SU-DHL-6 (cell line): ENCODE data around the gene PRKCA.

ENCODE experiments used
- EZH2phosphoT487 ChIP-seq: fragments of 200-600 bp; sonication (generic), shearing (Covaris generic); conservative IDR thresholded peaks from 2 replicates; pipeline ENCODE4 v1.6.1; 2018; ENCODE audit warnings: mild to moderate bottlenecking, antibody characterized with exemption, low read length, moderate library complexity, mixed read lengths
- TF ChIP-seq, protein P1 (sequence below): fragments of 200-600 bp; sonication (generic); IDR thresholded peaks from one replicate; pipeline ENCODE4 v1.5.1; 2017; ENCODE audit warnings: antibody characterized with exemption, mild to moderate bottlenecking, low read length, moderate library complexity; ENCODE audit not compliant: insufficient read depth, poor library complexity, severe bottlenecking

DNA sequence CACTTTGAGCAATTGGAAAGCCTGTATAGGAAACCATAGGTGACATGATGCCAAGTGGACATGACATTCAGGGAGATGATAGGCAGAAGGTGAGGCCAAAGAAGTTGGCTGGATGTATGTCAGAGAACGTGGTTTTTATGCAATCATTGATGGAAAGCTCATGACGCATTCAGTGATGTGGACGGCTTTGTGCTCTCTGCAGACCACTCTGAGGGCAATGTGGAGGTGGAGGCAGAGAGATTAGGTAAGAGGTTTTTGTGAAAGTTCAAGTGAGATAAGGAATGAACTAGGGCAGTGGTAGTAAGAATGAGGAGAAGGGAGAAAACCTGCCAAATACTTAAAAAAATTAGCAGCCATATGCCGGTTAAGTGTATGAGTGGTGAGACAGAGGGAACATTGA, 99.0 kb downstream of the PRKCA start:
- TF ChIP-seq, protein P1, sequence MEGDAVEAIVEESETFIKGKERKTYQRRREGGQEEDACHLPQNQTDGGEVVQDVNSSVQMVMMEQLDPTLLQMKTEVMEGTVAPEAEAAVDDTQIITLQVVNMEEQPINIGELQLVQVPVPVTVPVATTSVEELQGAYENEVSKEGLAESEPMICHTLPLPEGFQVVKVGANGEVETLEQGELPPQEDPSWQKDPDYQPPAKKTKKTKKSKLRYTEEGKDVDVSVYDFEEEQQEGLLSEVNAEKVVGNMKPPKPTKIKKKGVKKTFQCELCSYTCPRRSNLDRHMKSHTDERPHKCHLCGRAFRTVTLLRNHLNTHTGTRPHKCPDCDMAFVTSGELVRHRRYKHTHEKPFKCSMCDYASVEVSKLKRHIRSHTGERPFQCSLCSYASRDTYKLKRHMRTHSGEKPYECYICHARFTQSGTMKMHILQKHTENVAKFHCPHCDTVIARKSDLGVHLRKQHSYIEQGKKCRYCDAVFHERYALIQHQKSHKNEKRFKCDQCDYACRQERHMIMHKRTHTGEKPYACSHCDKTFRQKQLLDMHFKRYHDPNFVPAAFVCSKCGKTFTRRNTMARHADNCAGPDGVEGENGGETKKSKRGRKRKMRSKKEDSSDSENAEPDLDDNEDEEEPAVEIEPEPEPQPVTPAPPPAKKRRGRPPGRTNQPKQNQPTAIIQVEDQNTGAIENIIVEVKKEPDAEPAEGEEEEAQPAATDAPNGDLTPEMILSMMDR = no peak
- TF ChIP-seq EZH2phosphoT487 = no peak
